Cardiac ventricle fibroblast (primary cell): ENCODE results near the gene ZNF682. TPM values are rescaled to one million over a fixed set of nuclear protein-coding genes. Genes with fewer than 3 reads are reported as not detected.

Experiments used
- total RNA-seq: library from RNA; depleted of rRNA; stranded (reverse); fragments of >200 nt; gene quantifications from 2 replicates; pipeline ENCODE4 v1.2.3, GENCODE V29; 2015

The ZNF682 gene
- total RNA-seq: 4.4 and 7.4 TPM in 2 replicates

GRCh38 chr19:20039203-20039723, at the start of gene ZNF682:
Gene ZNF682, minus strand, starts transcription at chr19:20039505. Its CDS starts 160 bp downstream, at chr19:20039345.

GRCh38 chr19:20077791-20078463, 38.6 kb upstream of the ZNF682 start, which contains the start of gene ZNF90:
Gene ZNF90, plus strand, starts transcription at chr19:20078000. Its CDS starts 133 bp downstream, at chr19:20078133.

Other genes with a start within 250 kb of the ZNF682 start
- 8.5 and 12.8 TPM in 2 replicates for gene ZNF506, start 217.8 kb downstream of the ZNF682 start, total RNA-seq
- 3.4 and 7.3 TPM in 2 replicates for gene ZNF253, start 173.6 kb downstream of the ZNF682 start, total RNA-seq
- gene ZNF93, start 138.6 kb downstream of the ZNF682 start, total RNA-seq: 2.9 and 3.1 TPM in 2 replicates
- 0.15 and 0.44 TPM in 2 replicates for gene ZNF90, start 38.5 kb upstream of the ZNF682 start, total RNA-seq
- 3.7 and 5.9 TPM in 2 replicates for gene ZNF486, start 127.7 kb upstream of the ZNF682 start, total RNA-seq